ENCODE measurements around the gene TMEM212.

The TMEM212 gene

GRCh38 chr3:171842864-171843518 is at the start of gene TMEM212:
TSS of gene TMEM212 (plus strand) at chr3:171843349. CDS start at chr3:171843384, 35 bp downstream.
- TF ChIP-seq CTCF (conservative IDR thresholded peaks at IDR 0.05; ENCODE audit: control insufficient read depth, insufficient read depth, low read depth, low read length) = no peak
- DNase-seq (ENCODE audit: low read depth) = peak; percentile 49
- H3K4me3 ChIP-seq (ENCODE audit: control insufficient read depth, low read depth, low read length) = no peak within 1 kb of the TSS

- H3K4me3 ChIP-seq (ENCODE audit: control insufficient read depth, low read depth, low read length) = no peak overlapping the region
- no peak for DNase-seq (ENCODE audit: low read depth)
- no peak for TF ChIP-seq CTCF (conservative IDR thresholded peaks at IDR 0.05; ENCODE audit: control insufficient read depth, insufficient read depth, low read depth, low read length)
Observed at GRCh38 chr3:171796625-171797264, 46.4 kb upstream of the TMEM212 start.

GRCh38 chr3:171797265-171797679 is 45.9 kb upstream of the TMEM212 start:
- no peak for TF ChIP-seq CTCF (conservative IDR thresholded peaks at IDR 0.05; ENCODE audit: control insufficient read depth, insufficient read depth, low read depth, low read length)
- no peak overlapping the region for H3K4me3 ChIP-seq (ENCODE audit: control insufficient read depth, low read depth, low read length)
- peak; percentile 29 for DNase-seq (ENCODE audit: low read depth)

- DNase-seq (ENCODE audit: low read depth) = no peak
- H3K4me3 ChIP-seq (ENCODE audit: control insufficient read depth, low read depth, low read length) = no peak overlapping the region
- no peak for TF ChIP-seq CTCF (conservative IDR thresholded peaks at IDR 0.05; ENCODE audit: control insufficient read depth, insufficient read depth, low read depth, low read length)
Observed at GRCh38 chr3:171797873-171798272, 45.3 kb upstream of the TMEM212 start.

GRCh38 chr3:171799501-171799900 is 43.6 kb upstream of the TMEM212 start:
- no peak for DNase-seq (ENCODE audit: low read depth)
- no peak overlapping the region for H3K4me3 ChIP-seq (ENCODE audit: control insufficient read depth, low read depth, low read length)
- no peak for TF ChIP-seq CTCF (conservative IDR thresholded peaks at IDR 0.05; ENCODE audit: control insufficient read depth, insufficient read depth, low read depth, low read length)

- no peak overlapping the region for H3K4me3 ChIP-seq (ENCODE audit: control insufficient read depth, low read depth, low read length)
- peak; percentile 97 for DNase-seq (ENCODE audit: low read depth)
- TF ChIP-seq CTCF (conservative IDR thresholded peaks at IDR 0.05; ENCODE audit: control insufficient read depth, insufficient read depth, low read depth, low read length) = no peak
Observed at GRCh38 chr3:171801738-171802589, 41.2 kb upstream of the TMEM212 start.
